GM12878 (cell line): ENCODE data around the gene PHF1. TPM values are rescaled to one million over a fixed set of nuclear protein-coding genes. Genes with fewer than 3 reads are reported as not detected.

Source experiments
- GATAD2B ChIP-seq: fragments of 450-650 bp; conservative IDR thresholded peaks from 2 replicates; pipeline ENCODE4 v1.6.1; 2017; ENCODE audit warnings: low read depth, mild to moderate bottlenecking, moderate library complexity
- HCFC1 ChIP-seq: fragments of 150-350 bp; IDR thresholded peaks from 2 replicates; pipeline ENCODE4 v1.6.1; 2014; ENCODE audit warnings: low read length
- HDGF ChIP-seq: fragments of 450-650 bp; IDR thresholded peaks from 2 replicates; pipeline ENCODE4 v1.6.1; 2016; ENCODE audit warnings: antibody characterized with exemption
- KLF5 ChIP-seq: fragments of 450-650 bp; IDR thresholded peaks from 2 replicates; pipeline ENCODE4 v1.6.1; 2014; ENCODE audit warnings: mild to moderate bottlenecking; ENCODE audit not compliant: partially characterized antibody
- MYC ChIP-seq: IDR thresholded peaks from 2 replicates; pipeline ENCODE4 v1.6.1; 2011; ENCODE audit warnings: mild to moderate bottlenecking, low read length, moderate library complexity, inconsistent platforms; ENCODE audit not compliant: insufficient read depth, insufficient replicate concordance, insufficient read length, severe bottlenecking
- PAX5 ChIP-seq: IDR thresholded peaks from 2 replicates; pipeline ENCODE4 v1.6.1; 2011; ENCODE audit warnings: low read depth, low read length, borderline replicate concordance
- RELA ChIP-seq: fragments of 450-650 bp; IDR thresholded peaks from 2 replicates; pipeline ENCODE4 v1.8.0; 2014; ENCODE audit warnings: borderline replicate concordance; ENCODE audit not compliant: partially characterized antibody
- SP1 ChIP-seq: IDR thresholded peaks from one replicate; pipeline ENCODE4 v1.6.1; 2011; ENCODE audit warnings: low read depth, low read length
- YBX1 ChIP-seq: fragments of 450-650 bp; IDR thresholded peaks from 2 replicates; pipeline ENCODE4 v1.6.1; 2016; ENCODE audit warnings: antibody characterized with exemption
- YY1 ChIP-seq: IDR thresholded peaks from 2 replicates; pipeline ENCODE4 v1.6.1; 2011; ENCODE audit warnings: low read depth, mild to moderate bottlenecking, low read length
- polyA plus RNA-seq, 11 experiments: library from polyadenylated mRNA; depleted of rRNA in 4 of 11; unstranded in 6 of 11; stranded (reverse) in 5 of 11; fragments of >200 nt; fragmentation: Nextera tagmentation in 4 of 11; fragmentation: Illumina TruSeq in 1 of 11; extraction: Ambion mirVana in 4 of 11; extraction: Trizol in 1 of 11; gene quantifications; 1 replicate in 1 of 11; 2 replicates in 10 of 11; pipeline versions ENCODE4 v1.2.1 to v1.2.3, GENCODE V29; 2011 to 2016; ENCODE audit warnings: inconsistent platforms in 2 of 11, missing spikeins in 2 of 11, low read depth in 1 of 11
- total RNA-seq, 4 experiments: library from RNA; depleted of rRNA in 3 of 4; stranded (reverse); fragments of >200 nt in 3 of 4; fragmentation: Illumina TruSeq in 1 of 4; extraction: Trizol in 1 of 4; gene quantifications; 2 replicates each; pipeline versions ENCODE4 v1.2.1 to v1.2.3, GENCODE V29; 2013 to 2021
- TF ChIP-seq, protein P1 (sequence below): fragments of 450-650 bp; IDR thresholded peaks from 2 replicates; pipeline ENCODE4 v1.6.1; 2014; ENCODE audit warnings: mild to moderate bottlenecking
- TF ChIP-seq, protein P2 (sequence below): fragments of 450-650 bp; IDR thresholded peaks from 2 replicates; pipeline ENCODE4 v1.6.1; 2017; ENCODE audit warnings: mild to moderate bottlenecking, moderate library complexity
- TF ChIP-seq, protein P3 (sequence below): IDR thresholded peaks from 2 replicates; pipeline ENCODE4 v1.6.1; 2011; ENCODE audit warnings: low read depth, mild to moderate bottlenecking, low read length, moderate library complexity, borderline replicate concordance; ENCODE audit errors: extremely low read depth
- TF ChIP-seq, protein P4 (sequence below): fragments of 450-650 bp; IDR thresholded peaks from 2 replicates; pipeline ENCODE4 v1.6.1; 2017; ENCODE audit warnings: borderline replicate concordance
- TF ChIP-seq, protein P5 (sequence below): fragments of 450-650 bp; conservative IDR thresholded peaks from 2 replicates; pipeline ENCODE4 v1.6.1; 2017; ENCODE audit warnings: mild to moderate bottlenecking, moderate library complexity
- TF ChIP-seq, protein P6 (sequence below): fragments of 450-650 bp; IDR thresholded peaks from 2 replicates; pipeline ENCODE4 v1.6.1; 2018; ENCODE audit warnings: mild to moderate bottlenecking, low read depth, moderate library complexity; ENCODE audit not compliant: partially characterized antibody

PHF1 gene
- total and polyA plus RNA-seq, 10 of the 15 experiments (the other 5 are each of a cell fraction or from before 2014, with no cell fraction given), result 1.3 to 17.8 (median 6.2) TPM

DNA sequence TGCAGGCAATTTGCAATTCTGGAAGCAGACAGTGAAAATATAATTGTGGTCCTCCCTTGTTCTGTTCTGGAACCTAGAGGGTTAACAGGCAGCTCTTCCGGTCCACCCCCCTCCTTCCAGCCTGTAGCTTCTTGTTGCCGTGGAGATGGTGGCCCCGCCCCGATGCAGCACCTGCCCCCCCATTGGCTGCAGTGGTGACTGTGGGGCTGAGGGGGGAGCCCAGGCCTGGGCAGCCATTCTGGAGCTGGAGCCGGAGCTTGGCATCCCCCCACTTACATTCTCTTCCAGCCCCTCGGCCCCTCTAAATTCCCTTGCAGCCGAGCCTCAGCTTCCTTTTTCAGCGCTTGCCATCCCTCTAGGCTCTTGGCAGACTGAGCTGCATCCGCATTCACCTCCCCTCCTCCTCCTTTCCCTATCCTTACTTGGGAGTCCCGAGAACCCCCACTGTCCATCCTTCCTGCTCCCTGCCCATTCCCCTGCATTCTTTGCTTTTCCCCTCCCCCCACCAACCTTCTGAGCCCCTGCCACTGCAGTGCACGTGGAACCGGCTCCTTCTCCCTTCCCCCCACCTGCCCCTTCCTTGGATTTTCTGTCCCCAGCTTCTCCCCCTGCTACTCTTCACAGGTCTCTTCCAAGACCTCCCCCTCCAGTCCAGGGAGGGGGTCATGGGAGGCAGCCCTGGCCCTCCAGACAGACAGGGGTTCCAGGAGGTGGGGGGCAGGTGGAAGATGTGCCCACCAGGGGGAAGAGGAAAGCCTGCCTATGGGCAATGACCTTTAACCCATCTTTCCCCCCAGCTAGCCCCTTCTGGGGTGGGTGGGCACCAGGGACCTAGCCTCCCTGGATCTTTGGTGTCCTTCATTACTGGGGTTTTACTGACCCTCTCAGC is 20.4 kb downstream of the PHF1 start (continued):
- TF ChIP-seq PAX5 (peak; percentile 45; the same call in 1 of the 2 replicates), GATAD2B (no peak), KLF5 (no peak), MYC (no peak), HDGF (0 out of 2 replicates have a peak, but pooled peaks have one; percentile 89), YBX1 (no peak), RELA (no peak), SP1 (peak; percentile 59), YY1 (peak; percentile 82), HCFC1 (peak; percentile 28; the same call in 1 of the 2 replicates)
- TF ChIP-seq, protein P1, sequence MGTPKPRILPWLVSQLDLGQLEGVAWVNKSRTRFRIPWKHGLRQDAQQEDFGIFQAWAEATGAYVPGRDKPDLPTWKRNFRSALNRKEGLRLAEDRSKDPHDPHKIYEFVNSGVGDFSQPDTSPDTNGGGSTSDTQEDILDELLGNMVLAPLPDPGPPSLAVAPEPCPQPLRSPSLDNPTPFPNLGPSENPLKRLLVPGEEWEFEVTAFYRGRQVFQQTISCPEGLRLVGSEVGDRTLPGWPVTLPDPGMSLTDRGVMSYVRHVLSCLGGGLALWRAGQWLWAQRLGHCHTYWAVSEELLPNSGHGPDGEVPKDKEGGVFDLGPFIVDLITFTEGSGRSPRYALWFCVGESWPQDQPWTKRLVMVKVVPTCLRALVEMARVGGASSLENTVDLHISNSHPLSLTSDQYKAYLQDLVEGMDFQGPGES, result no peak
- TF ChIP-seq, protein P2, sequence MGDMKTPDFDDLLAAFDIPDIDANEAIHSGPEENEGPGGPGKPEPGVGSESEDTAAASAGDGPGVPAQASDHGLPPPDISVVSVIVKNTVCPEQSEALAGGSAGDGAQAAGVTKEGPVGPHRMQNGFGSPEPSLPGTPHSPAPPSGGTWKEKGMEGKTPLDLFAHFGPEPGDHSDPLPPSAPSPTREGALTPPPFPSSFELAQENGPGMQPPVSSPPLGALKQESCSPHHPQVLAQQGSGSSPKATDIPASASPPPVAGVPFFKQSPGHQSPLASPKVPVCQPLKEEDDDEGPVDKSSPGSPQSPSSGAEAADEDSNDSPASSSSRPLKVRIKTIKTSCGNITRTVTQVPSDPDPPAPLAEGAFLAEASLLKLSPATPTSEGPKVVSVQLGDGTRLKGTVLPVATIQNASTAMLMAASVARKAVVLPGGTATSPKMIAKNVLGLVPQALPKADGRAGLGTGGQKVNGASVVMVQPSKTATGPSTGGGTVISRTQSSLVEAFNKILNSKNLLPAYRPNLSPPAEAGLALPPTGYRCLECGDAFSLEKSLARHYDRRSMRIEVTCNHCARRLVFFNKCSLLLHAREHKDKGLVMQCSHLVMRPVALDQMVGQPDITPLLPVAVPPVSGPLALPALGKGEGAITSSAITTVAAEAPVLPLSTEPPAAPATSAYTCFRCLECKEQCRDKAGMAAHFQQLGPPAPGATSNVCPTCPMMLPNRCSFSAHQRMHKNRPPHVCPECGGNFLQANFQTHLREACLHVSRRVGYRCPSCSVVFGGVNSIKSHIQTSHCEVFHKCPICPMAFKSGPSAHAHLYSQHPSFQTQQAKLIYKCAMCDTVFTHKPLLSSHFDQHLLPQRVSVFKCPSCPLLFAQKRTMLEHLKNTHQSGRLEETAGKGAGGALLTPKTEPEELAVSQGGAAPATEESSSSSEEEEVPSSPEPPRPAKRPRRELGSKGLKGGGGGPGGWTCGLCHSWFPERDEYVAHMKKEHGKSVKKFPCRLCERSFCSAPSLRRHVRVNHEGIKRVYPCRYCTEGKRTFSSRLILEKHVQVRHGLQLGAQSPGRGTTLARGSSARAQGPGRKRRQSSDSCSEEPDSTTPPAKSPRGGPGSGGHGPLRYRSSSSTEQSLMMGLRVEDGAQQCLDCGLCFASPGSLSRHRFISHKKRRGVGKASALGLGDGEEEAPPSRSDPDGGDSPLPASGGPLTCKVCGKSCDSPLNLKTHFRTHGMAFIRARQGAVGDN, result no peak
- TF ChIP-seq, protein P3, sequence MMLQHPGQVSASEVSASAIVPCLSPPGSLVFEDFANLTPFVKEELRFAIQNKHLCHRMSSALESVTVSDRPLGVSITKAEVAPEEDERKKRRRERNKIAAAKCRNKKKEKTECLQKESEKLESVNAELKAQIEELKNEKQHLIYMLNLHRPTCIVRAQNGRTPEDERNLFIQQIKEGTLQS, result no peak
- TF ChIP-seq, protein P4, sequence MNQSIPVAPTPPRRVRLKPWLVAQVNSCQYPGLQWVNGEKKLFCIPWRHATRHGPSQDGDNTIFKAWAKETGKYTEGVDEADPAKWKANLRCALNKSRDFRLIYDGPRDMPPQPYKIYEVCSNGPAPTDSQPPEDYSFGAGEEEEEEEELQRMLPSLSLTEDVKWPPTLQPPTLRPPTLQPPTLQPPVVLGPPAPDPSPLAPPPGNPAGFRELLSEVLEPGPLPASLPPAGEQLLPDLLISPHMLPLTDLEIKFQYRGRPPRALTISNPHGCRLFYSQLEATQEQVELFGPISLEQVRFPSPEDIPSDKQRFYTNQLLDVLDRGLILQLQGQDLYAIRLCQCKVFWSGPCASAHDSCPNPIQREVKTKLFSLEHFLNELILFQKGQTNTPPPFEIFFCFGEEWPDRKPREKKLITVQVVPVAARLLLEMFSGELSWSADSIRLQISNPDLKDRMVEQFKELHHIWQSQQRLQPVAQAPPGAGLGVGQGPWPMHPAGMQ, result no peak
- TF ChIP-seq, protein P5, sequence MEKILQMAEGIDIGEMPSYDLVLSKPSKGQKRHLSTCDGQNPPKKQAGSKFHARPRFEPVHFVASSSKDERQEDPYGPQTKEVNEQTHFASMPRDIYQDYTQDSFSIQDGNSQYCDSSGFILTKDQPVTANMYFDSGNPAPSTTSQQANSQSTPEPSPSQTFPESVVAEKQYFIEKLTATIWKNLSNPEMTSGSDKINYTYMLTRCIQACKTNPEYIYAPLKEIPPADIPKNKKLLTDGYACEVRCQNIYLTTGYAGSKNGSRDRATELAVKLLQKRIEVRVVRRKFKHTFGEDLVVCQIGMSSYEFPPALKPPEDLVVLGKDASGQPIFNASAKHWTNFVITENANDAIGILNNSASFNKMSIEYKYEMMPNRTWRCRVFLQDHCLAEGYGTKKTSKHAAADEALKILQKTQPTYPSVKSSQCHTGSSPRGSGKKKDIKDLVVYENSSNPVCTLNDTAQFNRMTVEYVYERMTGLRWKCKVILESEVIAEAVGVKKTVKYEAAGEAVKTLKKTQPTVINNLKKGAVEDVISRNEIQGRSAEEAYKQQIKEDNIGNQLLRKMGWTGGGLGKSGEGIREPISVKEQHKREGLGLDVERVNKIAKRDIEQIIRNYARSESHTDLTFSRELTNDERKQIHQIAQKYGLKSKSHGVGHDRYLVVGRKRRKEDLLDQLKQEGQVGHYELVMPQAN, result 0 out of 2 replicates have a peak, but pooled peaks have one; percentile 34
- TF ChIP-seq, protein P6, sequence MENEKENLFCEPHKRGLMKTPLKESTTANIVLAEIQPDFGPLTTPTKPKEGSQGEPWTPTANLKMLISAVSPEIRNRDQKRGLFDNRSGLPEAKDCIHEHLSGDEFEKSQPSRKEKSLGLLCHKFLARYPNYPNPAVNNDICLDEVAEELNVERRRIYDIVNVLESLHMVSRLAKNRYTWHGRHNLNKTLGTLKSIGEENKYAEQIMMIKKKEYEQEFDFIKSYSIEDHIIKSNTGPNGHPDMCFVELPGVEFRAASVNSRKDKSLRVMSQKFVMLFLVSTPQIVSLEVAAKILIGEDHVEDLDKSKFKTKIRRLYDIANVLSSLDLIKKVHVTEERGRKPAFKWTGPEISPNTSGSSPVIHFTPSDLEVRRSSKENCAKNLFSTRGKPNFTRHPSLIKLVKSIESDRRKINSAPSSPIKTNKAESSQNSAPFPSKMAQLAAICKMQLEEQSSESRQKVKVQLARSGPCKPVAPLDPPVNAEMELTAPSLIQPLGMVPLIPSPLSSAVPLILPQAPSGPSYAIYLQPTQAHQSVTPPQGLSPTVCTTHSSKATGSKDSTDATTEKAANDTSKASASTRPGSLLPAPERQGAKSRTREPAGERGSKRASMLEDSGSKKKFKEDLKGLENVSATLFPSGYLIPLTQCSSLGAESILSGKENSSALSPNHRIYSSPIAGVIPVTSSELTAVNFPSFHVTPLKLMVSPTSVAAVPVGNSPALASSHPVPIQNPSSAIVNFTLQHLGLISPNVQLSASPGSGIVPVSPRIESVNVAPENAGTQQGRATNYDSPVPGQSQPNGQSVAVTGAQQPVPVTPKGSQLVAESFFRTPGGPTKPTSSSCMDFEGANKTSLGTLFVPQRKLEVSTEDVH, result no peak
